Stimulated activated CD8-positive, alpha-beta memory T cell treated with anti-CD3 and anti-CD28 coated beads, Interleukin-12 subunit alpha, Interleukin-12 subunit beta, amount 100 ng/mL, for 24 hours (primary cell): ENCODE results near the gene JMJD4.
"Not testable (repeated sequence)": the region's sequence is repeated elsewhere in the genome, so short reads cannot be mapped to it uniquely, and the experiment has no call there.

Source experiments
- DNase-seq: peaks from one replicate; pipeline ENCODE4 v3.0.0-alpha.2; 2020; ENCODE audit errors: extremely low read depth

Gene JMJD4

GRCh38 chr1:227731696-227732585 is 3.2 kb downstream of the JMJD4 start:
- DNase-seq = no peak

DNA sequence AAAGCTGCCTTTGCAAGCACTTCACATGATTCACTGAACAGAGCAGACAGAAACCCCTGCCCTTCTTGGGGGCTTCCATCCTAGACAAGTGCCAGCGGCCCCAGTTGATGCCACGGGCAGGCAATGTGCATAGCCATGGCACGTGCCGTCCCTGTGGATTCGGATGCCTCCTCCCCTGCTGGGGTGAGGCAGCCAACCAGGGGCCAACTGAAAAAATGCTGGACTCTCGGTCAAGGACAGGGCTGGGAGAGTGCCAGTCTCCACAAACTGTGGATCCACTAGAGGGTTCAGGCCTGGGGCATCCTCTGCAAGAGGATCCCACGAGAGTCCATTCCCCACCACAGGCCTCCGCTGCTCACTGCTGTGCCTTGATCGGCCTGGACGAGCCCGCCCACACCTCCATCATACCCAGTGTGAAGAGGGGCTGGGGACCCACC is 3.8 kb downstream of the JMJD4 start:
- no peak for DNase-seq

- no peak for DNase-seq
Observed at GRCh38 chr1:227730630-227731151, 4.4 kb downstream of the JMJD4 start.

GRCh38 chr1:227729881-227730629 is 5.0 kb downstream of the JMJD4 start:
- no peak for DNase-seq

DNA sequence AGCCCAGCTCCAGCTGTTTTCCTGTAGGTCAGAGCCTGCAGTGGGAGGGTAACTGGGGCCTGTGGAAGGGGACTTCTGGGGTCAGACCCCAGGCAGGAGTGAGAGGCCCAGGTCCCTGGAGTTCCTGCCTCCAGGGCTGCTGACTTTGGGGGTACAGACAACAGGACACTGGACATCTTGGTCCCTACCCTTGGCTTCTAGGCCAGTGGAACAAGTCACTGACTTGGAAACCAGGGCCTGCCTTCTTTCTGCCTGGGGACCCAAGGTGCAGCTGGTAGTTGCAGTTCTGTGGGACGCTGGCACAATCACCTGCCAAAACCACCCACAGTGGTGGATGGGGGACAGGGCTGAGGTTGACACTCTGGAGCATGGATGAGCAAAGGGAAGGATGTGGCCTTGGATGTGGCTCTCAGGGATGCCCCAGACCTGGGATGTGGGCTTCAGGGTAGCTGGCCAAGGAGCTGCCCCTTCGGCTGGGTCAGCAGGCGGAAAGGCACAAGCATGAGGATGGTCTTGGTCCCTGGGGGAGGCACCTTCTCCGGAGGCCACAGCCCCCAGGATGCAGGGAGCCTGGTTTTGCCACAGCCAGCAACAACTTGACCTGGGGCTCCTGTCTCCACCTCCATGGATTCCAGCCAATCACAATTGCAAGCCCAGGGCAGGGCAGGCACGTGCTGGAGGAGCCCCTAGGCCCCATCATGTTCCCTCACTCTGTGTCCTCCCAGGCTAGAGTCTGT is 5.8 kb downstream of the JMJD4 start:
- DNase-seq = no peak

DNA sequence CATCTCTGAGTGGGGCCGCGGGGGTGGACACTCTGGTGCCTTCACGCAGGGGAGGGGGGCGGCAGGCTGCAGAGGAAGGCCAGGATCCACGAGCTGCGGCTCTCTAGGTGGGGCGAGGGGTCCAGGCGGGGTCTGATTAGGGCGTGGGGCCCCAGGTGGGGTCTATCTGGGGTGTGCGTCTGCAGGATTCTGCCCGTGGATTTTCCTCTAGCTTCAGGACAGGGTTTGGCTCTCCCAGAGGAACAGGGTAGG is 6.3 kb downstream of the JMJD4 start:
- no peak for DNase-seq

DNA sequence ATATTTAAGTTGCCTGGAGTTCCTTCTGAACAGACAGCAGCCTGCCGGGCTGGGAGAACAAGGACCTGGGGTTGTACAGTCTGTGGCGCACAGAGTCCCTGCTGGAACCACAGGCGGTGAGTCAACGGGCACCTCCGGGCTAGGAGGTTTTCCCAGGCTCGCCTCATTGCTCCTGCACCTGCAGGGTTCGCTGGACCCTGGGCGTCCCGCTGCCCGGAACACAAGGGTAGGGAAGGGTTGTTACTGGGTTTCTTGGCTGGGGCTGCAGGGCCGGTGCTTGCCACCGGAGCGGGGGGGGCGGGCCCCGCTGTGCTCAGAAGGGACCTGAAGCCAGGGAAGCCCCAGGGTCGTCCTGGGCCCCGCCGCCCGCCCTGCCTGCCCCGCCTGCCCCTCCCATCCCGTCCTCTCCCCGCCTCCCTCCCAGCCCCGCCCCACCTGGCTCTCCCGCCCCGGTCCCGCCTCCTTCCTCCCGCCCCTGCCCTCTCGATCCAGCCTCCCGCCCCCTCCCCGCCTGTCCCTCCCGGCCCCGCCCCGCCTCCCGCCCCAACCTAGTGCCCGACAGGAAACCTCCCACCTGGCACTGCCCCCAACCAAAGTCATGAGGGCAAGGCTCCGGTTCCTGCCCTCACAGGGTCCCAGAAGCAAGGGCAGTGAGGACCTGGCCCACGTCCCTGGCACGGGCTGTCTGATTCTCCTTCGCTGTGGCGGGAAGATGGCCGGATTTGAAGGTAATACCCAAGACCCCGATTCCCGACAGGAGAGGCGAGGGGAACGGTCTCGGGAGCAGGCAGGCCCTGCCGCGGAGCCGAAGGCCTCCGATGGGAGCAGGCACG is 6.8 kb downstream of the JMJD4 start:
- DNase-seq = no peak

DNA sequence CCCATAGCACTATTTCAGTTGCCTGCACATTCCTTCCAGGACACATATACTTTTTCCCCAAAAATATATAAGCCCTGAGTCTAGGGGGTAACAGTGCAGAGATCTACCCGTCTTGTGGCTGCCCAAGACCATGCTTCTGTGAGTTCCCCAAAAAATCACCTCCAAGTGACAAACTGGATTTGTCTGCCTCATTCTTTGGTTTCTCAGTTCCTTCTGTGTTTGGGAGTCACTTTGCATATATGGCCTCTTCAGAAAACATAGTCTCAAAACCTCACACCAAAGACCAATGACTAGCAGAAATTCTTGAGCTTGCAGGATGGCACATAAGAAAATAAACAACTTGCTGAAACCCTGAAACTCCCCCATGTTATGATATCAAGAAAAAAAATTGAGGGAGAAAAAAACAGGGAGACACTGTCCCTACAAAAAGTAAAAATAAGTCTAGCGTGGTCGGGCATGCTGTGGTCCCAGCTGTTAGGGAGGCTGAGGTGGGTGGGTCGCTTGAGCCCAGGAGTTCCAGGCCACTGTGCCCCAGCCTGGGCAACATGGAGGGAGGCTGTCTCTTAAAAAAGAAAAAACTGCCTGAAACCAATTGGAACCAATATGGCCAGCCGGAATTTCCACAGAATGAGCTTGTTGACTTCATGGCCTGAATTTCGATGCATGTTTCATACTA is 8.0 kb downstream of the JMJD4 start:
- no peak for DNase-seq

- DNase-seq = no peak
Observed at GRCh38 chr1:227726318-227726717, 8.8 kb downstream of the JMJD4 start.

DNA sequence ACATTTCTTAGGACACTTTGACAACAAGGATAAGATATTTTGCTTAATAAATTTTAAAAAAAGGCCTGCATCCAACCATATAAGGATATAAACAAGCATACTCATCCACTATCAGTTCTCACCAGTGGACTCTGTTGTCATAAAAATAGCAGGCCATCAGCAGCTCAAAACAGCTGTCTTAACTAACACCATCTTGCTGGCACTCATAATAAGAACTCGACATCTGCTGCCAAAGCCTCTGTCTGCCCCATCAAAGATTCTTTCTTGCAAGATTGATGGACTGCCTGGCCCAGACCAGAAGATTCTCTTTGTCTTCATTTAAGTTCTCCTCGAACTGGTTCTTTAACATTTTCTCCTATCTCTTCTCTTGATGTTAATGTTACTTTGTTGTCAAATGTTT is 10.1 kb downstream of the JMJD4 start:
- DNase-seq = no peak

GRCh38 chr1:227723474-227723873 is 11.6 kb downstream of the JMJD4 start:
- DNase-seq = no peak

DNA sequence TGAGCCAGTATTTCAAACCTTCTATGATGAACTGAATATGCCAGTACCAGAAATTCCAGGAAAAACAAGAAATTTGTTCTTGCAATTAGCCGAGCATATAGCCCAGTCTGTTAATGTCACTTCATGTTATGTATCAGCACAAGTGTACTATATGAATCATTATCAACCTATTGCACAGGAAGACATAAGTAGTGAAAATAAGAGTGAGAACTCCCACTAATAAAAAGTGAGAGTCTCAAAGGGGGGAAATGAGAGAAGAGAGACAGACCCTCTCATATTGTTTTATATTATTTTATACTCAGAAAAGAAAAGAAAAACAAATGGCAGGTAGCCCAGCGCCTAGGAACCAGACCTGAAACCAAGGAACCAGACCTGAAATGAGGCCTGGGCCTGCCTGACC is 16.2 kb downstream of the JMJD4 start:
- DNase-seq = no peak

GRCh38 chr1:227712648-227713047 is 22.5 kb downstream of the JMJD4 start:
- no peak for DNase-seq

DNA sequence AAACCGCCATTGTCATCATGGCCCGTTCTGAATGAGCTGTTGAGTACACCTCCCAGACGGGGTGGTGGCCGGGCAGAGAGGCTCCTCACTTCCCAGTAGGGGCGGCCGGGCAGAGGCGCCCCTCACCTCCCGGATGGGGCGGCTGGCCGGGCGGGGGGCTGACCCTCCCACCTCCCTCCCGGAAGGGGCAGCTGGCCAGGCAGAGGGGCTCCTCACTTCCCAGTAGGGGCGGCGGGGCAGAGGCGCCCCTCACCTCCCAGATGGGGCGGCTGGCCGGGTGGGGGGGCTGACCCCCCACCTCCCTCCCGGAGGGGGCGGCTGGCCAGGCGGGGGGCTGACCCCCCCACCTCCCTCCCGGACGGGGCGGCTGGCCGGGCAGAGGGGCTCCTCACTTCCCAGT is 24.6 kb downstream of the JMJD4 start:
- not testable (repeated sequence) for DNase-seq

- no peak for DNase-seq
Observed at GRCh38 chr1:227709451-227709850, 25.7 kb downstream of the JMJD4 start.

GRCh38 chr1:227707846-227708245 is 27.3 kb downstream of the JMJD4 start:
- no peak for DNase-seq

- DNase-seq = not testable (repeated sequence)
Observed at GRCh38 chr1:227701631-227702030, 33.5 kb downstream of the JMJD4 start.

- DNase-seq = no peak
Observed at GRCh38 chr1:227697321-227697864, 37.7 kb downstream of the JMJD4 start.

DNA sequence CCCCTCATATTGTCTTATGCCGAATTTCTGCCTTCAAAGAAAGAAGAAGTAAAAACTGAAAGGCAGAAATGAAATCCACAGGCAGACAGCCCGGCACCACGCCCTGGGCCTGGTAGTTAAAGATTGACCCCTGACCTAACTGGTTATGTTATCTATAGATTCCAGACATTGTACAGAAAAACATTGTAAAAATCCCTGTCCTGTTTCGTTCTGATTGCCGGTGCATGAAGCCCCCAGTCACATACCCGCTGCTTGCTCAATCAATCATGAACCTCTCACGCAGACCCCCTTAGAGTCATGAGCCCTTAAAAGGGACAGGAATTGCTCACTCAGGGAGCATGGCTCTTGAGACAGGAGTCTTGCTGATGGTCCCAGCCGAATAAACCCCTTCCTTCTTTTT is 49.3 kb downstream of the JMJD4 start:
- no peak for DNase-seq
